Heart left ventricle (tissue), 13 donors: ENCODE data around the gene KCTD19.

Experiments
- POLR2A ChIP-seq, 2 donors: fragments of 450-650 bp; IDR thresholded peaks; one replicate each; pipeline ENCODE4 v1.6.1; 2017; ENCODE audit warnings: antibody characterized with exemption in 2 of 2, mild to moderate bottlenecking in 2 of 2, moderate library complexity in 2 of 2
- TF ChIP-seq, protein P1 (sequence below), 12 donors: fragments of 200-600 bp; sonication (generic) in 4 of 12; IDR thresholded peaks; one replicate each; pipeline versions ENCODE4 v1.5.0 to v1.8.0; 2018 to 2022; ENCODE audit warnings: antibody characterized with exemption in 12 of 12, mild to moderate bottlenecking in 5 of 12
- donor health status: ischemic (EF 13 %, LVEDD 7.1; RV severe dilation, severe dysfunction).
- donor health status: DM: no; HTN: yes; CAD: no.
- donor health status: DM: no; HTN: no; CAD: no.
- donor health status: ischemic (EF 25% LVEDD 6.9; RV normal size, moderate dysfunction).
- donor health status: ischemic (EF 25% LVEDD 5.7; RV mildly dilated, moderate dysfunction).
- donor health status: ischemic (EF 35%, LVEDD 5.7; RV mildly dilated, moderate dysfunction).
- donor health status: nonischemic (EF 11% LVEDD 7.7; RV severe dilation, severe dysfunction).
- donor health status: DM: yes; HTN: yes; CAD: no.
- donor health status: PGD.
- donor health status: ischemic (EF 29% LVEDD 5.4; RV normal size, mild dysfunction).
- donor health status: nonischemic (EF 23%, LVEDD 6.1; RV moderate dilation, normal function).

DNA sequence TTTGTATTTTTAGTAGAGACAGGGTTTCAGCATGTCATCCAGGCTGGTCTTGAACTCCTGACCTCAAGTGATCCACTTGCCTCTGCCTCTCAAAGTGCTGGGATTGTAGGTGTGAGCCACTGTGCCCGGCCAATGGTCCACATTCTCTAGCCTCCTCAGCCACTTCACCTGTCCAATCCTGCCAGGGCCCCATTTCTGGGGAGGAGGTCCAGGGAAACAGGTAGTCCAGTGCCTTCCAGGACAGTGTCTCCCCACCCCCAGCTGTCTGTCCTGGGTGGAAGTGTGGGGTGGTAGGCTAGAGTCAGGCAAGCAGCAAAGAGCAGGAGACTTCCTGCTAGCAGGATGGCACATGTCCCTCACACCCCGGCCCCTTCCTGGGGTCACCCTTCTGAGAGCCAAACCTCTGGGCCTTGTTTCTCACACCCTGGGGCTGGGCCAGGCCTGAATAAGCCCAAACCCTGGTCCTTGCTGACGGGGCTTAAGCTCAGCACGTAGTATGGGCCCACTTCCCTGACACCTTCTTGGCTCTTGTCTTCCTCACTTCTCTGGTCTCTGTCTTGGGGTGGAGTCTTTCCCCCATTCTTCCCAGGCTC lies 84.3 kb downstream of the KCTD19 start:
- TF ChIP-seq, protein P1, sequence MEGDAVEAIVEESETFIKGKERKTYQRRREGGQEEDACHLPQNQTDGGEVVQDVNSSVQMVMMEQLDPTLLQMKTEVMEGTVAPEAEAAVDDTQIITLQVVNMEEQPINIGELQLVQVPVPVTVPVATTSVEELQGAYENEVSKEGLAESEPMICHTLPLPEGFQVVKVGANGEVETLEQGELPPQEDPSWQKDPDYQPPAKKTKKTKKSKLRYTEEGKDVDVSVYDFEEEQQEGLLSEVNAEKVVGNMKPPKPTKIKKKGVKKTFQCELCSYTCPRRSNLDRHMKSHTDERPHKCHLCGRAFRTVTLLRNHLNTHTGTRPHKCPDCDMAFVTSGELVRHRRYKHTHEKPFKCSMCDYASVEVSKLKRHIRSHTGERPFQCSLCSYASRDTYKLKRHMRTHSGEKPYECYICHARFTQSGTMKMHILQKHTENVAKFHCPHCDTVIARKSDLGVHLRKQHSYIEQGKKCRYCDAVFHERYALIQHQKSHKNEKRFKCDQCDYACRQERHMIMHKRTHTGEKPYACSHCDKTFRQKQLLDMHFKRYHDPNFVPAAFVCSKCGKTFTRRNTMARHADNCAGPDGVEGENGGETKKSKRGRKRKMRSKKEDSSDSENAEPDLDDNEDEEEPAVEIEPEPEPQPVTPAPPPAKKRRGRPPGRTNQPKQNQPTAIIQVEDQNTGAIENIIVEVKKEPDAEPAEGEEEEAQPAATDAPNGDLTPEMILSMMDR (IDR thresholded peaks at IDR 0.05) = no peak
- TF ChIP-seq POLR2A (IDR thresholded peaks at IDR 0.05) = no peak
